WTC11 (cell line): ENCODE measurements around the gene RNF6. TPM values are rescaled to one million over a fixed set of nuclear protein-coding genes. Genes with fewer than 3 reads are reported as not detected.

ENCODE experiments used
- ATAC-seq: fragments of 200-7000 bp; cut with Tn5 transposase; 2 replicates; pipeline ENCODE4 v1.10.0; 2021; ENCODE audit warnings: mild to moderate bottlenecking, moderate library complexity
- CTCF ChIA-PET: fragments of 300-600 bp; sonication (Branson Sonifier 250); formaldehyde crosslinking; loops from one replicate; lab custom pipeline; 2021; ENCODE audit warnings: antibody characterized with exemption; lab: Charles Lee
- POLR2A ChIA-PET: fragments of 350-600 bp; sonication (Branson Sonifier 250); formaldehyde crosslinking; loops from one replicate; lab custom pipeline; 2021; ENCODE audit warnings: antibody characterized with exemption; lab: Charles Lee
- DNase-seq: peaks from one replicate; pipeline ENCODE4 v3.0.0; 2021; ENCODE audit warnings: low spot score
- H3K27ac Mint-ChIP-seq: 2 replicates; pipeline ENCODE4 v1.8.0; 2021; ENCODE audit warnings: mixed read lengths
- H3K27me3 Mint-ChIP-seq: 2 replicates; pipeline ENCODE4 v1.8.0; 2021; ENCODE audit warnings: low read depth, mild to moderate bottlenecking, moderate library complexity, mixed read lengths
- H3K36me3 Mint-ChIP-seq: 2 replicates; pipeline ENCODE4 v1.8.0; 2021; ENCODE audit warnings: mixed read lengths
- H3K4me1 Mint-ChIP-seq: 2 replicates; pipeline ENCODE4 v1.8.0; 2022; ENCODE audit warnings: mixed read lengths
- H3K4me3 Mint-ChIP-seq: 2 replicates; pipeline ENCODE4 v1.8.0; 2021; ENCODE audit warnings: mild to moderate bottlenecking, moderate library complexity, mixed read lengths
- H3K9me3 Mint-ChIP-seq: 2 replicates; pipeline ENCODE4 v1.8.0; 2021; ENCODE audit warnings: mixed read lengths
- AR ChIP-seq: fragments of 250-450 bp; sonication (Bioruptor Pico); IDR thresholded peaks from 2 replicates; pipeline ENCODE4 v1.9.0; 2021; ENCODE audit warnings: mild to moderate bottlenecking
- ATF2 ChIP-seq: sonication (generic); formaldehyde crosslinking; IDR thresholded peaks from 2 replicates; pipeline ENCODE4 v1.8.1; 2022; ENCODE audit warnings: low read depth, missing genetic modification reagents, borderline replicate concordance
- ATF3 ChIP-seq: sonication (generic); formaldehyde crosslinking; conservative IDR thresholded peaks from 2 replicates; pipeline ENCODE4 v1.8.1; 2022; ENCODE audit warnings: mild to moderate bottlenecking, missing genetic modification reagents
- CREM ChIP-seq: sonication (generic); formaldehyde crosslinking; IDR thresholded peaks from 2 replicates; pipeline ENCODE4 v1.8.1; 2022; ENCODE audit warnings: mild to moderate bottlenecking, missing genetic modification reagents, moderate library complexity
- E2F1 ChIP-seq: sonication (generic); formaldehyde crosslinking; IDR thresholded peaks from 2 replicates; pipeline ENCODE4 v1.8.0; 2022; ENCODE audit warnings: mild to moderate bottlenecking, missing genetic modification reagents
- E2F4 ChIP-seq: sonication (generic); formaldehyde crosslinking; IDR thresholded peaks from 2 replicates; pipeline ENCODE4 v1.8.1; 2022; ENCODE audit warnings: low read depth, mild to moderate bottlenecking, moderate library complexity, missing genetic modification reagents, borderline replicate concordance
- EMX1 ChIP-seq: fragments of 250-450 bp; sonication (Bioruptor Pico); IDR thresholded peaks from 2 replicates; pipeline ENCODE4 v1.8.0; 2021; ENCODE audit warnings: mild to moderate bottlenecking
- JAZF1 ChIP-seq: fragments of 250-450 bp; sonication (Bioruptor Pico); IDR thresholded peaks from 2 replicates; pipeline ENCODE4 v1.9.0; 2021; ENCODE audit warnings: moderate library complexity, mild to moderate bottlenecking, inconsistent platforms
- MXD4 ChIP-seq: fragments of 250-450 bp; sonication (Bioruptor Pico); IDR thresholded peaks from 2 replicates; pipeline ENCODE4 v1.8.0; 2021; ENCODE audit warnings: mild to moderate bottlenecking, moderate library complexity, borderline replicate concordance
- MYBL2 ChIP-seq: sonication (generic); formaldehyde crosslinking; IDR thresholded peaks from 2 replicates; pipeline ENCODE4 v1.8.1; 2023; ENCODE audit warnings: mild to moderate bottlenecking, moderate library complexity, missing genetic modification reagents
- NFYB ChIP-seq: sonication (generic); formaldehyde crosslinking; conservative IDR thresholded peaks from 2 replicates; pipeline ENCODE4 v1.8.0; 2022; ENCODE audit warnings: low read depth, missing genetic modification reagents
- SMAD4 ChIP-seq: sonication (generic); formaldehyde crosslinking; IDR thresholded peaks from 2 replicates; pipeline ENCODE4 v1.8.0; 2022; ENCODE audit warnings: mild to moderate bottlenecking, missing genetic modification reagents
- TEAD4 ChIP-seq: sonication (generic); formaldehyde crosslinking; IDR thresholded peaks from 2 replicates; pipeline ENCODE4 v1.8.0; 2022; ENCODE audit warnings: mild to moderate bottlenecking, missing genetic modification reagents
- USF2 ChIP-seq: sonication (generic); formaldehyde crosslinking; IDR thresholded peaks from 2 replicates; pipeline ENCODE4 v1.8.1; 2023; ENCODE audit warnings: mild to moderate bottlenecking, missing genetic modification reagents, moderate library complexity
- ZBTB43 ChIP-seq: sonication (generic); formaldehyde crosslinking; IDR thresholded peaks from 2 replicates; pipeline ENCODE4 v1.8.1; 2023; ENCODE audit warnings: mild to moderate bottlenecking, missing genetic modification reagents
- ZMAT4 ChIP-seq: fragments of 250-450 bp; sonication (Bioruptor Pico); IDR thresholded peaks from 2 replicates; pipeline ENCODE4 v1.9.0; 2021; ENCODE audit warnings: mild to moderate bottlenecking
- ZNF121 ChIP-seq: sonication (generic); formaldehyde crosslinking; IDR thresholded peaks from 2 replicates; pipeline ENCODE4 v1.8.0; 2023; ENCODE audit warnings: missing genetic modification reagents
- ZNF138 ChIP-seq: sonication (generic); formaldehyde crosslinking; conservative IDR thresholded peaks from 2 replicates; pipeline ENCODE4 v1.8.1; 2022; ENCODE audit warnings: mild to moderate bottlenecking, moderate library complexity, missing genetic modification reagents
- ZNF219 ChIP-seq: sonication (generic); formaldehyde crosslinking; IDR thresholded peaks from 2 replicates; pipeline ENCODE4 v1.8.0; 2023; ENCODE audit warnings: missing genetic modification reagents, mild to moderate bottlenecking, borderline replicate concordance
- ZNF263 ChIP-seq: sonication (generic); formaldehyde crosslinking; IDR thresholded peaks from 2 replicates; pipeline ENCODE4 v1.8.1; 2022; ENCODE audit warnings: low read depth, mild to moderate bottlenecking, moderate library complexity, missing genetic modification reagents
- ZNF317 ChIP-seq: sonication (generic); formaldehyde crosslinking; IDR thresholded peaks from 2 replicates; pipeline ENCODE4 v1.8.1; 2023; ENCODE audit warnings: low read depth, mild to moderate bottlenecking, moderate library complexity, missing genetic modification reagents, borderline replicate concordance
- ZNF396 ChIP-seq: fragments of 250-450 bp; sonication (Bioruptor Pico); IDR thresholded peaks from 2 replicates; pipeline ENCODE4 v1.8.0; 2021; ENCODE audit warnings: mild to moderate bottlenecking, moderate library complexity, borderline replicate concordance
- ZNF423 ChIP-seq: fragments of 250-450 bp; sonication (Bioruptor Pico); IDR thresholded peaks from 2 replicates; pipeline ENCODE4 v2.1.2; 2022; ENCODE audit warnings: mild to moderate bottlenecking, moderate library complexity
- total RNA-seq: library from RNA; stranded (reverse); gene quantifications from 3 replicates; pipeline ENCODE4 v1.2.3, GENCODE V29; 2021

Gene RNF6
- total RNA-seq, 1 experiment from 2014 or later = 16.2 TPM

- TF ChIP-seq E2F1 (CRISPR knock-in tag) (no peak), E2F4 (no peak), ZNF396 (no peak), ATF3 (CRISPR knock-in tag) (no peak), MYBL2 (CRISPR knock-in tag) (no peak), ZNF121 (no peak)
Measured at GRCh38 chr13:26168835-26169234, 53.3 kb downstream of the RNF6 start (continued).

- Mint-ChIP-seq H3K9me3 (peaks cover 19% of the 10 kb centered on the region), H3K27ac (no peak overlapping the region), H3K36me3 (peaks cover 9% of the 10 kb centered on the region), H3K4me3 (no peak overlapping the region), H3K4me1 (peaks cover 6% of the 10 kb centered on the region), H3K27me3 (no peaks in the 10 kb centered on the region)
- DNase-seq (no peak), ATAC-seq (no peak)
- TF ChIP-seq TEAD4 (no peak), MXD4 (CRISPR knock-in tag) (no peak), ZMAT4 (CRISPR knock-in tag) (no peak), ZBTB43 (CRISPR knock-in tag) (no peak), ZNF317 (CRISPR knock-in tag) (no peak), ZNF138 (CRISPR knock-in tag) (no peak)
- TF ChIP-seq, all 79 proteins: peak for 0
- ChIA-PET POLR2A (no interaction called here), CTCF (interaction anchor here (1.4 kb wide), 1 partner anchor 328 kb away, joined by 5 read pairs; no protein-coding TSS in a partner anchor)
Measured at GRCh38 chr13:26168237-26168814, 53.8 kb downstream of the RNF6 start.

GRCh38 chr13:26163812-26164211 lies 58.3 kb downstream of the RNF6 start:
- no peaks in the 10 kb centered on the region for H3K27me3 Mint-ChIP-seq
- DNase-seq (no peak), ATAC-seq (no peak)
- POLR2A ChIA-PET = no interaction called here
- no peak overlapping the region for H3K4me3 Mint-ChIP-seq
- TF ChIP-seq ATF2 (CRISPR knock-in tag) (no peak), ZNF263 (CRISPR knock-in tag) (no peak), NFYB (CRISPR knock-in tag) (no peak), ZNF423 (CRISPR knock-in tag) (no peak), CREM (no peak), TEAD4 (no peak), USF2 (CRISPR knock-in tag) (no peak), ZNF219 (CRISPR knock-in tag) (no peak), AR (no peak), JAZF1 (CRISPR knock-in tag) (no peak), EMX1 (CRISPR knock-in tag) (no peak), E2F4 (no peak), SMAD4 (CRISPR knock-in tag) (no peak)
- H3K4me1 Mint-ChIP-seq = 0 out of 2 replicates have a peak, but pooled peaks cover 2% of the 10 kb centered on the region
- CTCF ChIA-PET = no interaction called here
- peaks cover 9% of the 10 kb centered on the region for H3K36me3 Mint-ChIP-seq
- no peak overlapping the region for H3K27ac Mint-ChIP-seq
- H3K9me3 Mint-ChIP-seq = peaks cover 22% of the 10 kb centered on the region
